ENCODE results near the gene FDXR.

Gene FDXR

DNA sequence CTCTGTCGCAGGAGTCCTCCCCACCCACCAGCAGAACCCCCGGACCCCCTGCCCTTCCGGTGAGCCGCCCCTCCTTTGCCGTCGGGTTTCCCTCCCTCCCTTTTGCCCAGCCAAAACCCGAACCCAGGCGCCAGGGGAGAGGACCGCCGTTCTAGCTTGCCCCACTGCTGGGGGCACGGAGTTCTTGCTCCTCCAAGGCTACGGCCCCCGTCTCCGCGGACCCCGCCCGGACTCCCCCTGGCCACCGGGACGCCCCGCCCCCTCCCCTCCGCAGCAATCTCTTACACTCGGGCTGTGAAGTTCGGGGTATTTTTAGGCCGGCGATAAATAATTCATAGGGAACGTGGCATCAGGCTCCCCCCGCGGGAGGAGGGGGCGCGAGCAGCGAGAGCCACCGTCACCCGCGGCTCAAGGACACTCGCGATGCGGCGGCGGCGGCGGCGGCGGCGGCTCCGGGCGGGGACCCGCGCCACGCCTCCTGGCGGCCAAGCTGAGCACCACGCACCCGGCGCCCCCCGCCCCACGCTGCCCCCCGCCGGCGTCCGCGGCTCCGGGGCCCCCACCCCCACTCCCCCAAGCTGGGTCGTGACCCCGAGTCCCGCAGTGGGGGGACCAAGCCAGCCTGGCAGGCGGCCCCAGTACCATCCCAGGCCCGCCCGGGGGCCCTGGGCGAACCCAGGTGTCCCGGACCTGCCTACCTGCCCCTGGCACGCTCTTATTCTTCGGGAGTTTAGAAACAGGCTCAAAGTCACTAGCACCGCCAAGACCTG, 13.2 kb downstream of the FDXR start, which contains the start of gene GRIN2C:
GRIN2C (minus strand) TSS at position 427 of the 770 bp plus-strand sequence. CDS start 4,793 bp downstream, outside the sequence.
- Mint-ChIP-seq H3K4me3 (peak within 1 kb of the TSS; percentile 65 to 75), H3K9me3 (no peaks in the 10 kb centered on the region), H3K27ac (peak within 1 kb of the TSS in 1 of 2 donors; percentile 77), H3K4me1 (peaks cover 29% of the 10 kb centered on the region), H3K27me3 (peaks cover 91% of the 10 kb centered on the region)
- DNase-seq (peak in 1 of 2 donors; percentile 30), ATAC-seq (peak; percentile 32)

DNA sequence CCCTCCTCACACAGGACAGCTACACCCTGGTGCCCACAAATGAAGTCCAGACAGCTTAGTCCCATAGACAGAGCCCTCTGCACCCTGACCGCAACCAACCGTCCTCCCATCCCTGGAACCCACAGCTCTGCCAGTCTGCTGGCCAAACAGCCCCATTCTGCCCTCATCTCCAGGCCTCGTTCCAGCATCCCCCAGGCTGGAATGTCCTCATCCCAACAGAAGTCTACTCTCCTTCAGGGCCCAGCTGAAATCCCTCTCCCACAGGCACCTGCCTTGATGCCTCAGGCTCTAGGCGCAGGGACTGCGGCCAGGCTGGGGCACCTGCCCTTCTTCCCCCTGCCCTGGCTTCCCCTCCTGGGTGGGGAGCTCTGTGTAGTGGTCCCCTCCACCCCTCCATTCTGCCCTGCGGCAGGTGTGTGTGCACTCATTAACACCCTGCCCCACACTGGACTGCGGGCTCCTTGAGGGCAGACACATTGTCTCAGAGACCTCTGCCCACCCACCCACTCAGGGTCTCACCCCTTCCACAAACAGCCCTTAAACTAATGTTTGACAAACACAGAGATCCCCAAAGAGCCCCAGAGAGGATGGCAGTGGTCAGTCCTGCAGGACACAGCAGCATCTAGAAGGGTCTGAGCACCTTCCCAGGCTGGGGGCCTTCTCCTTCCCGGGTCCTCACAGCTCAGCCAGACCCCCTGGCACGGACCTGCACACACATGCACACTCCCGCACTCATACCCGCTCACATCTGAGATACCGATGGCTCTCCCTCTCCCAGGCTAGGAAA, 13.9 kb downstream of the FDXR start:
- Mint-ChIP-seq H3K9me3 (no peaks in the 10 kb centered on the region), H3K27me3 (peaks cover 98% of the 10 kb centered on the region), H3K4me1 (peaks cover 28% of the 10 kb centered on the region), H3K27ac (peak overlapping the region in 1 of 2 donors; percentile 64), H3K4me3 (peak overlapping the region; percentile 51 to 63)
- ATAC-seq (no peak), DNase-seq (no peak)

DNA sequence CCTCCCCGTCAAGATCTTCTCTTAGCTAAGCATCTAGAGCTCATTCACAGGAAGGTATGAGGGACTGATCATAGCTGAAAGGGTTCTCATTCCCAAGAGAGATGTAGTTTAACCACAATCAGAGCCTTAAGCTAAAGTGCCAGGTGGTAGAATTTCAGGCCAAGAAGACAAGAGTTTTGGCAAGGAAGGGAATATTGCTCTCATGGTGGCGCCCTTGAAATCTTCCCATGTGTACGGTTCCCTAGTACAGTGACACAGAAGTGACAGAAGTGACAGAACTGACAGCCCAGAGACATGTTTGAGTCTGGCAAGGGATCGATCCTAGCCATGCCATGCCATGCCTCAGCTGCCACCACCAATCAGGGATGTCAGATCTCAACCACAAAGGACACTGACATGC, 15.6 kb downstream of the FDXR start:
- Mint-ChIP-seq H3K4me3 (no peak overlapping the region), H3K4me1 (peaks cover 36% of the 10 kb centered on the region), H3K9me3 (no peaks in the 10 kb centered on the region), H3K27me3 (peaks cover 98% of the 10 kb centered on the region), H3K27ac (no peak overlapping the region)
- DNase-seq (no peak), ATAC-seq (no peak)

- no peak overlapping the region for H3K4me3 Mint-ChIP-seq
- ATAC-seq: no peak
- peaks cover 94% of the 10 kb centered on the region for H3K27me3 Mint-ChIP-seq
- no peak for DNase-seq
- peak overlapping the region in 1 of 2 donors; percentile 16 for H3K27ac Mint-ChIP-seq
- H3K4me1 Mint-ChIP-seq: peaks cover 29% of the 10 kb centered on the region
- H3K9me3 Mint-ChIP-seq: no peaks in the 10 kb centered on the region
These were observed 16.7 kb downstream of the FDXR start for GRCh38 chr17:74856112-74856511.

- peaks cover 94% of the 10 kb centered on the region for H3K27me3 Mint-ChIP-seq
- peaks cover 21% of the 10 kb centered on the region for H3K4me1 Mint-ChIP-seq
- H3K27ac Mint-ChIP-seq: no peak overlapping the region
- ATAC-seq (no peak), DNase-seq (no peak)
- no peaks in the 10 kb centered on the region for H3K9me3 Mint-ChIP-seq
- H3K4me3 Mint-ChIP-seq: no peak overlapping the region
These were observed 17.5 kb downstream of the FDXR start for GRCh38 chr17:74855323-74855722.

- H3K27me3 Mint-ChIP-seq: peaks cover 89% of the 10 kb centered on the region
- ATAC-seq (no peak), DNase-seq (no peak)
- H3K9me3 Mint-ChIP-seq: no peaks in the 10 kb centered on the region
- H3K4me1 Mint-ChIP-seq: peaks cover 15% of the 10 kb centered on the region
- no peak overlapping the region for H3K4me3 Mint-ChIP-seq
- H3K27ac Mint-ChIP-seq: no peak overlapping the region
These were observed 18.0 kb downstream of the FDXR start for GRCh38 chr17:74854792-74855191.

DNA sequence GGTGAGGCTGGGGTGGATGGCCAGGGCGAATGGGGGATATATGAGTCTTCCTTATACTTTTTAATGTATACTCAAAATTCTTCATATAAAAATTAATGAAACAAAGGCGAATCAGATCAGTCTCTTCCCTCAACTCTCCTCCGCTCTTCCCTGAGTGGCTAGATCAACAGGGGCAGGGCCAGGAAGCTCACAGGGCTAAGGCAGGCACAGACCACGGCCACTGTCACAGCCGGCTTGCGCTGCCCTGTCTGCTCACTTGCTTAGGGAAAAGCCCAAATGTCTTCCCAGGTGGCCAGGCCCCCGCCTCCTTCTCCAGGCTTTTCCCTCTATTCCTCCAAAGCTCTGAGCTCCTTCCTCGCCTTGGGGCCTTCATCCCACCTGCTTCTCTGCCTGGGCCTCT, 19.1 kb downstream of the FDXR start:
- H3K27ac Mint-ChIP-seq: no peak overlapping the region
- peaks cover 9% of the 10 kb centered on the region for H3K4me1 Mint-ChIP-seq
- no peak overlapping the region for H3K4me3 Mint-ChIP-seq
- peaks cover 78% of the 10 kb centered on the region for H3K27me3 Mint-ChIP-seq
- no peaks in the 10 kb centered on the region for H3K9me3 Mint-ChIP-seq
- ATAC-seq (no peak), DNase-seq (no peak)

DNA sequence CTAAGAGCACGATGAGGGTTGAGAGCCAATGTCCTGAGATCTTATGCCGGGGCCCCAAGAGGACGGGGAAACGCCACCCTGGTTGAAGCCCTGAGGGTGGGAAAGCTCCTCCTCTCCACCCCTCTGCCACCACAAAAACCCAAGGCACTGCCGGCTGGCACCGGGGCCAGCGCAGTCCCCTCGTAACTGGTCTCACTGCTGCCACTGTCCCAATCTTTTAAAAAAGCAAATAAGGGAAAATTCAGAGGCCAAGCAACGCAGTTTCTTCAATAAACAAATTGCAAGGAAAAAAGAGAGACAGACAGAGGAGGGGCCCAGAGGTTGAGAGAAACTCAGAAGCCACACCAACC, 19.8 kb downstream of the FDXR start:
- DNase-seq (no peak), ATAC-seq (peak; percentile 11)
- Mint-ChIP-seq H3K9me3 (no peaks in the 10 kb centered on the region), H3K27me3 (peaks cover 71% of the 10 kb centered on the region), H3K4me1 (peaks cover 9% of the 10 kb centered on the region), H3K27ac (peak overlapping the region in 1 of 2 donors; percentile 15), H3K4me3 (peak overlapping the region; percentile 68 to 77)

GRCh38 chr17:74852237-74853047, 20.4 kb downstream of the FDXR start:
- H3K4me3 Mint-ChIP-seq: peak overlapping the region; percentile 68 to 77
- ATAC-seq: peak; percentile 82
- peaks cover 65% of the 10 kb centered on the region for H3K27me3 Mint-ChIP-seq
- peak overlapping the region in 1 of 2 donors; percentile 15 for H3K27ac Mint-ChIP-seq
- peak; percentile 47 to 61 for DNase-seq
- no peaks in the 10 kb centered on the region for H3K9me3 Mint-ChIP-seq
- H3K4me1 Mint-ChIP-seq: peaks cover 9% of the 10 kb centered on the region

DNA sequence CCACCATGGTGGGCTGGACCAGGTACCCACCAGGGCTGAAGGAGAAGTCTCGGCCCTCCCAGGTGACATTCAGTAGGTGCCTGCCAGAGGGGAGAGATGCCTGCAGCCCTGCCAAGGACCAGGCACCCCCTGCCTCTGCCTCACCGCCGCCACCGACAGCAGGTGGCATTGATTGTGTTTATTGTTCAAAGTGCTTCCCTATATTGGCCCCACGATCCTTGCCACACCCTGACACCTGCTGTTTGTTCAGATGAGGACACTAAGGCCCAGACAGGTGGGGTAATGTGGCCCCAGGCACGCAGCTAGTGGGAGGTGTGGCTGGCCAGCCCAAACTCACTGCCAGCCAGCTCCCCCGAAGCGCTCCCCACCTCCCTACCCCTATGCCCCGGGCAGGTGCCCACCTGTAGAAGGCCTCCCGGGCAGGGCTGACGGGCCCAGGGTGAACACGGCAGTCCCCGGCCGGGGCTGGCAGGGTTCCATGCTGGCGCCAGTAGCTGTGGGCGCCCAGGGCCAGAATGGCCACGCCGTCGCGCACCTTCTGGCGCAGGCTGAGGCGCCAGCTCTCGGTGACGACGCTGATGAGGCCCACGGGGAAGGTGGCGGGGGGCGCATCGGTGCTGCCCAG, 21.1 kb downstream of the FDXR start:
- no peak for DNase-seq
- Mint-ChIP-seq H3K27me3 (peaks cover 58% of the 10 kb centered on the region), H3K4me3 (no peak overlapping the region), H3K4me1 (peaks cover 9% of the 10 kb centered on the region), H3K9me3 (no peaks in the 10 kb centered on the region), H3K27ac (no peak overlapping the region)
- no peak for ATAC-seq

GRCh38 chr17:74850914-74851313, 21.9 kb downstream of the FDXR start:
- no peak for ATAC-seq
- DNase-seq: no peak
- peaks cover 9% of the 10 kb centered on the region for H3K4me1 Mint-ChIP-seq
- no peak overlapping the region for H3K27ac Mint-ChIP-seq
- peaks cover 50% of the 10 kb centered on the region for H3K27me3 Mint-ChIP-seq
- no peaks in the 10 kb centered on the region for H3K9me3 Mint-ChIP-seq
- H3K4me3 Mint-ChIP-seq: no peak overlapping the region

DNA sequence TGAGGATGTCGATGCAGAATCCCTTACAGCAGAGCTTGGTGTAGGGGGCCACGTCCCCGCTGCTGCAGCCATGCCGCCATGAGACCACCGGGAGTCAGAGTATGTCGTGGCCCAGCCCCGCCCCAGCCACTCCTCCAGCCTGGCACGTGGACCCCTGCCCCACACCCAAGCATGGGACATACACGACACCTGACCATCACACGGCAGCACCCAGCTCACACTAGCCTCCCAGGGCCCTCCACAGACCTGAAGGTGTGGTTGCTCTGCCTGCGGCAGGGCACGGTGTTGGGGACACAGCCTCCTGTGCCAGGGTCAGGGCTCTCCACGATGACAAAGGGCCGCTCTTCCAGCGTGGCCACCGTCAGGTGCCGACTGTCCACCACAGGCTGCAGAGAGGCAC, 22.5 kb downstream of the FDXR start:
- peaks cover 44% of the 10 kb centered on the region for H3K27me3 Mint-ChIP-seq
- no peak overlapping the region for H3K4me3 Mint-ChIP-seq
- no peak overlapping the region for H3K27ac Mint-ChIP-seq
- ATAC-seq (no peak), DNase-seq (no peak)
- peaks cover 9% of the 10 kb centered on the region for H3K4me1 Mint-ChIP-seq
- no peaks in the 10 kb centered on the region for H3K9me3 Mint-ChIP-seq

DNA sequence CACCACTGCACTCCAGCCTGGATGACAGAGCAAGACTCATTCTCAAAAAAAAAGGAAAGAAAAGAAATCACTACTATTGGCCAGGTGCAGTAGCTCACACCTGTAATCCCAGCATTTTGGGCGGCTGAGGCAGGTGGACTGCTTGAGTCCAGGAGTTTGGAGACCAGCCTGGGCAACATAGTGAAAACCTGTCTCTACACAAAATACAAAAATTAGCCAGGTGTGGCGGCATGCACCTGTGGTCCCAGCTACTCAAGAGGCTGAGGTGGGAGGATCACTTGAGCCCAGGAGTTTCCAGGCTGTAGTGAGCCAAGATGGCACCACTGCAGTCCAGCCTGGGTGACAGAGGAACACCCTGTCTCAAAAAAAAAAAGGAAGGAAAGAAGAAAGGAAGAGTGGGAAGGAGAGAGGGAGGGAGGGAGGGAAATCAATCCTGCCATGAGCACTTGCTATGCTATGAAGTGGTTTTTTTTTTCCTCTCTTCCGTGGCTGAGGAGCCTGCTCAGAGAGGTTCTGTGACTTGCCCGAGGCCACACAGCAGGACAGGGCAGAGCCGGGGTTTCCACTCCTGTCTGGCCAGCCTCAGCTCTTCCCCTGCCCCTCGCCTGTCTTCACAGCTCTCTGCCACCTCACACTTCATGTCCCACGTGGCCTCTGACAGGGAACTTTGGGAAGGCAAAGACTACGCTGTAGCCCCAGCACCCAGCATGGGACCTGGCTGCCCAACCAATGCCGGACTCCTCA, 24.0 kb downstream of the FDXR start:
- Mint-ChIP-seq H3K9me3 (no peaks in the 10 kb centered on the region), H3K27ac (no peak overlapping the region), H3K27me3 (peaks cover 36% of the 10 kb centered on the region), H3K4me3 (no peak overlapping the region), H3K4me1 (peaks cover 9% of the 10 kb centered on the region)
- no peak for DNase-seq
- ATAC-seq: no peak

DNA sequence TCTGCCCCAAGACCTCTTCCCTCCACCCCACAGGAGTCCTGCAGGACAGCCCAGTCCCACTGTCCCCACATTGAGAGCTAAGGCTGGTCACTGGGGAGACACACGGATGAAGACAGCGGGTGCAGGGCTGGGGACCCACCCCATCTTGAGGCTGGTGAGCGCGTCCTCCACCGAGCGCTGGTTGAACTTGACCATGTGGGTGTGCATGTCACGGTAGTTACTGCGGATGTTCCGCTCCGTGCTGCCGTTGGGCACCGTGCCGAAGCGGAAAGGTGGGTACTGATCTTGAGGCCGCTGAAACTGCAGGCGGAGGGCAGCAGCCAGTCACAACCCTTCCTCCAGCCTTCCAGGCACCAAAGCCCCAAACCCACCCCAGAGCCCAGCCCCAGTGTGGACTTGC, 26.2 kb downstream of the FDXR start:
- Mint-ChIP-seq H3K27me3 (peaks cover 37% of the 10 kb centered on the region), H3K27ac (peak overlapping the region in 1 of 2 donors; percentile 59), H3K4me1 (peaks cover 9% of the 10 kb centered on the region), H3K4me3 (no peak overlapping the region), H3K9me3 (no peaks in the 10 kb centered on the region)
- ATAC-seq (no peak), DNase-seq (no peak)

DNA sequence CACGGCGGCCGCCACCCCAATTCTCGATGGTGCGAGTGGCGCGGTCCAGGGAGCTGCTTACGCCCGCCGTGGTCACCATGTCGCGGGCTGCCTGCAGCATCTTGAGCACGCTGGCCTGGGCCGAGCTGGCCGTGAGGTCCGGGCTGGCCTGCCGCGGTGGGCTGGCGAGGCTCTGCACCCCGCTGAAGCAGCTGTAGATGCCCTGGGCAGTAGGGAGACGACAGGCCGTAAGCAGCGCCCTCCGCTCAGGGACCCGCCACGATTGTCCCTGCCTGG, 29.5 kb downstream of the FDXR start:
- no peak overlapping the region for H3K4me3 Mint-ChIP-seq
- ATAC-seq: no peak
- no peaks in the 10 kb centered on the region for H3K9me3 Mint-ChIP-seq
- no peak for DNase-seq
- peaks cover 37% of the 10 kb centered on the region for H3K4me1 Mint-ChIP-seq
- no peak overlapping the region for H3K27ac Mint-ChIP-seq
- peaks cover 34% of the 10 kb centered on the region for H3K27me3 Mint-ChIP-seq

Measured in stimulated activated naive CD8-positive, alpha-beta T cell treated with anti-CD3 and anti-CD28 coated beads, Interleukin-15, amount 100 ng/mL, for 72 hours (primary cell).